Adrenal gland (tissue), 5 donors: ENCODE data around the gene RASGRP4.

Experiments
- CTCF ChIP-seq, 6 experiments: fragments of 450-650 bp in 4 of 6; fragments of 200-600 bp in 2 of 6; sonication (generic) in 1 of 6; IDR thresholded peaks; 1 replicate in 5 of 6; 2 replicates in 1 of 6; pipeline versions ENCODE4 v1.5.1 to v1.8.0; 2016 to 2021; ENCODE audit warnings: antibody characterized with exemption in 6 of 6, mild to moderate bottlenecking in 2 of 6, moderate library complexity in 1 of 6
- POLR2A ChIP-seq, 2 donors: fragments of 450-650 bp; IDR thresholded peaks; one replicate each; pipeline ENCODE4 v1.6.1; 2017; ENCODE audit warnings: antibody characterized with exemption in 2 of 2, mild to moderate bottlenecking in 2 of 2, moderate library complexity in 1 of 2
- donor health status: DM: no; HTN: no; CAD: no.

GRCh38 chr19:38375748-38376147, 50.3 kb downstream of the RASGRP4 start:
- TF ChIP-seq CTCF (IDR thresholded peaks at IDR 0.05): no peak
- TF ChIP-seq POLR2A (IDR thresholded peaks at IDR 0.05): no peak
